Kidney epithelial cell (primary cell): ENCODE data around the gene HMCN1. TPM values are rescaled to one million over a fixed set of nuclear protein-coding genes. Genes with fewer than 3 reads are reported as not detected.

Source experiments
- DNase-seq: peaks from one replicate; pipeline ENCODE4 v3.0.0-alpha.2; 2010; ENCODE audit warnings: low read depth
- H3K27me3 ChIP-seq: 2 replicates; pipeline ENCODE4 v1.6.0; 2011; ENCODE audit warnings: low read length; ENCODE audit not compliant: control insufficient read depth, insufficient read depth
- H3K36me3 ChIP-seq: 2 replicates; pipeline ENCODE4 v1.5.1; 2011; ENCODE audit warnings: low read length; ENCODE audit not compliant: control insufficient read depth, insufficient read depth
- H3K4me3 ChIP-seq: 2 replicates; pipeline ENCODE4 v1.5.1; 2011; ENCODE audit warnings: low read depth, mild to moderate bottlenecking, control low read depth, low read length
- CTCF ChIP-seq: IDR thresholded peaks from 2 replicates; pipeline ENCODE4 v1.5.1; 2011; ENCODE audit warnings: mild to moderate bottlenecking, moderate library complexity, low read length, control low read depth, inconsistent platforms; ENCODE audit not compliant: insufficient read depth, poor library complexity, severe bottlenecking
- total RNA-seq: library from RNA; depleted of rRNA; stranded (reverse); fragments of >200 nt; gene quantifications from 2 replicates; pipeline ENCODE4 v1.2.3, GENCODE V29; 2015

The HMCN1 gene
- total RNA-seq, 1 donor from 2014 or later: 1.3 TPM

DNA sequence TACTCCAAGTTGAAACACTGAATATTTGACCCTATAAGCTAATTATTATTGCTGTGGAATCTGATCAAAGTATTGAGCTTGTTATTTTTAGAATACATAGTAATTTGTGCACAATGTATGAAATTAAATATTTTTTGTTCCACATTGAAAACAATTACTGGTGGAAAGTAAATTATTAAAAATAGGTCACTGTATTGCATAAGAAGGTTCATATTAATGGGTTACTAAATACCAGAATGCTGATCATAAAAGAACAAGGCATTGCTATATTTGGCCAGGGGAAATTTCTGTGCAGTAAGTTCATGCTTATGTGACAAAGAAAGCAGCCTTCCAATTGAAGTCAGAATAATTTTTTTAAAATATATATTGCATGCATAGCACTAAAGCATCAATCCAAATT is 481.4 kb downstream of the HMCN1 start:
- DNase-seq: no peak
- H3K4me3 ChIP-seq: no peak overlapping the region

DNA sequence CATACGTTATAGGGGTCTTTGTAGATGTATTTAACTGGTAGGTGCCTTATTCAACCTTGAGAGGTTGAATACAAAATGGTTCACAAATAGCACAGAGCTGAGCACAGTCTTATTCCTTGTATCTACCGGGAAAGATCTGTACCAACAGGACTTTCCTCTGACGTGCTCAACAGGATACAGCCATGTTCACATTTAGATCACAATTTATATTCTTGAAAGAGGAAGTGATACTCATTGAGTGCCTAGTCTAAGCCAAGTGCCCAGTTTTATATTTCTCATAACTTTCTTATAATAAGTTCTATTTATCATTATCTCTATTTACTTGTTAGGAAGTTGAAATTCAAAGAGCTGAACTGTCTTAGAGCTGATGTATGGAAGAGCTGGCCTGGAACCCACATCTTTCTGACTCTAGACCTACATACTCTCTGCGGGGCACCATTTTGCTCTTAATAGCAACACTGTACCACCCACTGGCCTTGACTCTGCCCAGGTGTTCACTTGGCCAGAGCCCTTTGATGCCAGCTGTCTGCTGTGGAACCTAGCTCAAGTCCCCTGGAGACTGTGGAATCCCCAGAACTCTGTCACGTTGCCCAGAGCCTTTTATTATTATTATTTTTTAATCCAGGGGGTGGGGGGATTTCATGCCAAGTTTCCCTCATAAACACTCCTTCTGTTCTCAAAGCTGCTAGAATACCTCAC is 484.6 kb downstream of the HMCN1 start:
- DNase-seq: no peak
- Histone ChIP-seq H3K27me3 (no peaks in the 10 kb centered on the region), H3K36me3 (no peaks in the 10 kb centered on the region), H3K4me3 (no peak overlapping the region)
- TF ChIP-seq CTCF: no peak

More for the DNA sequence above, 481.4 kb downstream of the HMCN1 start:
- no peak for TF ChIP-seq CTCF
- Histone ChIP-seq H3K36me3 (no peaks in the 10 kb centered on the region), H3K27me3 (no peaks in the 10 kb centered on the region)

DNA sequence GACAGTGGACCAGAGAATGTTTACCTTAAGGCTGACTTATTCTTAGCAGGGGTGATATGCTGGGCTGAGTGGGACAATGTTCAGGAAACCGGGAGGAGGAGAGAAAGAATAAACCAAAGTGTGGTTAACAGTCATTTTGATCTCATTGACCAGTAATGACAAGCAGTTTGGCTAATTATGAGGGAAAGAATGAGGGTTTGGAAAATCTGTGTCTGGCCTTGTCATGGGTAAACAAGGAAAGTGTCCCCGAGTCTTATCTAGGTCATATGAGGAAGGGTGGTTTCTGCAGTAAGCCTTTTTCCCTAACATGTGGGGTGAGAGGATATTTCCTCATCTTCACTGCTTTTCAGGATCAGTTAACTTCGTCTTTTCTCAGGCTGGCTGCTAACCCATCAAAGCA is 485.9 kb downstream of the HMCN1 start:
- no peak overlapping the region for H3K4me3 ChIP-seq
- no peaks in the 10 kb centered on the region for H3K36me3 ChIP-seq
- TF ChIP-seq CTCF: no peak
- H3K27me3 ChIP-seq: no peaks in the 10 kb centered on the region
- no peak for DNase-seq

DNA sequence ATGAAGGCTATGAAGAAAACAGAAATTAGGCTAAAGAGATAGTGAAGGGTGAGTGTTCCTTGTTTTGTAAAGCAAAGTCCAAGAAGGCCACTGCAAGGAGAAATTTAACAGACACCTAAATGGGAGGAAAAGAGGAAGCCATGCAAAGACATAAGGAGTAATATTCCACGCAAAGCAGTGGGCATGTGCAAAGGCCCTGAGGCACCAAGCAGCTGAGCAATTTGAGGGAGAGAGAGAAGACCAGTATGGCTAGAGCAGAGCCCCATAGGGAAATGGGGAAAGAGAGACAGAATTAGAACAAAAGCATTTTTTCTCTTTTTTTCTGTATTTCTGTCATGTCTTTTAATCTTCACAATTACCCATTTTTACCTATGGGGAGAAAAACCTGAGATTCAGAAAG is 486.7 kb downstream of the HMCN1 start:
- TF ChIP-seq CTCF: no peak
- DNase-seq: no peak
- Histone ChIP-seq H3K27me3 (no peaks in the 10 kb centered on the region), H3K36me3 (no peaks in the 10 kb centered on the region), H3K4me3 (no peak overlapping the region)

DNA sequence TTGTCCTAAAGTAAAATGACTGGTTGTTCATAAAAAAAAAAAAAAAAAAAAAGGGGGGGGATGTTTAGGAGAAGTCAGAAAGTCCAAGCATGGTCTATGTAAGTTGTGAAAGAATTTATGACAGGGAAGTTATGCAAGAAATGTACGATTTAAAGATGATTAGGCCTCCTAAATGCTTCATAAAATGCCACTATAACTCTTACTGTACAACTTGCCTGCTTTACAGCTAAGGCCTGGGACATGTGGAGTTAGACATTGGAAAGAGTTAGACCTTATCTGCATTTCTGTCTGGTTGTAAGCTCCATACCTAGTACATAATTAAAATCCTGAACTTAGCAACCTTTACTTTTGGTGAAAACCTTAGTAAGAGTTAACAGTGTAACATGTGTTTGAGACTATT is 490.9 kb downstream of the HMCN1 start:
- H3K4me3 ChIP-seq: no peak overlapping the region
- DNase-seq: no peak
- no peaks in the 10 kb centered on the region for H3K27me3 ChIP-seq
- no peak for TF ChIP-seq CTCF
- no peaks in the 10 kb centered on the region for H3K36me3 ChIP-seq

DNA sequence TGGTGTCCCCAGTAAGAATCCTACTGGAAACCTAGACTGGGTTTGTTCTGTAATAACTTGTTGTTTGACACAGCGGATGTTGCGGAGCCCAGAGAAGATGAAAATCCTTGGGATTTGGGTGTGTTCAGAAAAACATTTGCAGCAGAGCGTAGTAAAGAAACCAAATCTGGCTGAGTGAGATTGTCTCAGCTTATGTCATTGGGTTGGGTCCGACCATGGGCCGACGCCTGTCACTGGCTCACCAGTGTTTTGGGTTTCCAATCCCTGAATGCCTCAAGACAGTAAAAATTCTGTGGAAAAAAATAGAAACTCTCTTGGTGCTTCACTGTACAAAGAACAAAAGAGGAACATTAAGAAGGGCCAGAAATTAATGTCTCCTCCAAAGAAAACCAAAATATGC is 494.6 kb downstream of the HMCN1 start:
- Histone ChIP-seq H3K27me3 (no peaks in the 10 kb centered on the region), H3K36me3 (no peaks in the 10 kb centered on the region), H3K4me3 (no peak overlapping the region)
- no peak for TF ChIP-seq CTCF
- no peak for DNase-seq
